H9 (cell line): ENCODE results near the gene PSMD10. TPM values are rescaled to one million over a fixed set of nuclear protein-coding genes. Genes with fewer than 3 reads are reported as not detected.
A peak's percentile ranks its signal among the peaks of the same experiment; 100 is the strongest.

Experiments
- DNase-seq: peaks from one replicate; pipeline ENCODE4 v3.0.0-alpha.2; 2017
- H2AFZ ChIP-seq: one replicate; pipeline ENCODE4 v1.6.1; 2013; ENCODE audit warnings: mild to moderate bottlenecking, low read length, control low read depth, moderate library complexity
- H2AK5ac ChIP-seq: 2 replicates; pipeline ENCODE4 v1.6.1; 2013; ENCODE audit warnings: low read length, control low read depth, mixed read lengths; ENCODE audit not compliant: insufficient read length
- H2BK120ac ChIP-seq: one replicate; pipeline ENCODE4 v1.6.1; 2013; ENCODE audit warnings: low read depth, mild to moderate bottlenecking, low read length, control low read depth, inconsistent platforms; ENCODE audit not compliant: poor library complexity, severe bottlenecking
- H2BK12ac ChIP-seq: 2 replicates; pipeline ENCODE4 v1.6.1; 2013; ENCODE audit warnings: low read length, control low read depth, mixed read lengths, low read depth; ENCODE audit not compliant: insufficient read length
- H2BK15ac ChIP-seq: 2 replicates; pipeline ENCODE4 v1.6.1; 2013; ENCODE audit warnings: low read depth, low read length, control low read depth
- H2BK20ac ChIP-seq: one replicate; pipeline ENCODE4 v1.6.1; 2013; ENCODE audit warnings: low read depth, mild to moderate bottlenecking, low read length, control low read depth, inconsistent platforms; ENCODE audit not compliant: poor library complexity, severe bottlenecking
- H2BK5ac ChIP-seq: 2 replicates; pipeline ENCODE4 v1.6.1; 2013; ENCODE audit warnings: low read length, control low read depth, mixed read lengths; ENCODE audit not compliant: insufficient read length
- H3K14ac ChIP-seq: 2 replicates; pipeline ENCODE4 v1.6.1; 2013; ENCODE audit warnings: low read length, control low read depth; ENCODE audit not compliant: insufficient read depth
- H3K18ac ChIP-seq: 2 replicates; pipeline ENCODE4 v1.6.1; 2013; ENCODE audit warnings: low read depth, mild to moderate bottlenecking, mixed read lengths, low read length, control low read depth; ENCODE audit not compliant: insufficient read length
- H3K23ac ChIP-seq: 2 replicates; pipeline ENCODE4 v1.6.1; 2013; ENCODE audit warnings: low read length, control low read depth, mixed read lengths, low read depth; ENCODE audit not compliant: insufficient read length
- H3K23me2 ChIP-seq: 2 replicates; pipeline ENCODE4 v1.6.1; 2013; ENCODE audit warnings: low read depth, mild to moderate bottlenecking, mixed read lengths, low read length, control low read depth; ENCODE audit not compliant: insufficient read length, poor library complexity, severe bottlenecking
- H3K27ac ChIP-seq: 2 replicates; pipeline ENCODE4 v1.5.1; 2013; ENCODE audit warnings: low read length, control low read depth, mixed read lengths, low read depth; ENCODE audit not compliant: insufficient read length
- H3K27me3 ChIP-seq: 2 replicates; pipeline ENCODE4 v1.6.1; 2013; ENCODE audit warnings: low read length, control low read depth, inconsistent platforms; ENCODE audit not compliant: insufficient read depth
- H3K4ac ChIP-seq: 2 replicates; pipeline ENCODE4 v1.6.1; 2013; ENCODE audit warnings: low read depth, mild to moderate bottlenecking, control low read depth, inconsistent platforms, low read length, moderate library complexity
- H3K4me1 ChIP-seq: 2 replicates; pipeline ENCODE4 v1.6.1; 2013; ENCODE audit warnings: low read length, control low read depth, inconsistent platforms; ENCODE audit not compliant: insufficient read depth
- H3K4me2 ChIP-seq: 2 replicates; pipeline ENCODE4 v1.6.1; 2013; ENCODE audit warnings: low read length, control low read depth, mixed read lengths; ENCODE audit not compliant: insufficient read length, insufficient read depth
- H3K56ac ChIP-seq: 2 replicates; pipeline ENCODE4 v1.6.1; 2013; ENCODE audit warnings: low read depth, mild to moderate bottlenecking, mixed read lengths, low read length, control low read depth; ENCODE audit not compliant: insufficient read length
- H3K79me1 ChIP-seq: 2 replicates; pipeline ENCODE4 v1.6.1; 2013; ENCODE audit warnings: low read depth, mild to moderate bottlenecking, moderate library complexity, low read length, control low read depth, inconsistent platforms; ENCODE audit not compliant: insufficient read depth, poor library complexity, severe bottlenecking
- H3K79me2 ChIP-seq: 2 replicates; pipeline ENCODE4 v1.6.1; 2013; ENCODE audit warnings: low read length, control low read depth, inconsistent platforms; ENCODE audit not compliant: insufficient read depth
- H3K9ac ChIP-seq: 2 replicates; pipeline ENCODE4 v1.6.1; 2013; ENCODE audit warnings: low read length, control low read depth, mixed read lengths; ENCODE audit not compliant: insufficient read length; ENCODE audit errors: extremely low read depth
- H3K9me3 ChIP-seq: one replicate; pipeline ENCODE4 v1.6.1; 2013; ENCODE audit warnings: low read depth, low read length, inconsistent platforms; ENCODE audit not compliant: control insufficient read depth
- H3T11ph ChIP-seq: one replicate; pipeline ENCODE4 v1.6.1; 2013; ENCODE audit warnings: mild to moderate bottlenecking, low read length, control low read depth, inconsistent platforms
- H4K20me1 ChIP-seq: one replicate; pipeline ENCODE4 v1.6.1; 2013; ENCODE audit not compliant: control insufficient read depth, insufficient read length, insufficient read depth
- H4K5ac ChIP-seq: 2 replicates; pipeline ENCODE4 v1.6.1; 2013; ENCODE audit warnings: low read depth, mild to moderate bottlenecking, mixed read lengths, low read length, control low read depth; ENCODE audit not compliant: insufficient read length
- H4K8ac ChIP-seq: replicated peaks from 2 replicates; pipeline ENCODE4 v1.6.1; 2013; ENCODE audit warnings: low read length, control low read depth, mixed read lengths, low read depth; ENCODE audit not compliant: insufficient read length
- H4K91ac ChIP-seq: 2 replicates; pipeline ENCODE4 v1.6.1; 2013; ENCODE audit warnings: low read depth, mild to moderate bottlenecking, moderate library complexity, mixed read lengths, low read length, control low read depth; ENCODE audit not compliant: insufficient read length
- H3K27ac Mint-ChIP-seq, 3 experiments: 2 replicates in 2 of 3; 3 replicates in 1 of 3; pipeline ENCODE4 v1.8.0; 2020 to 2021; ENCODE audit warnings: mixed read lengths in 3 of 3, mild to moderate bottlenecking in 1 of 3, moderate library complexity in 1 of 3
- H3K27me3 Mint-ChIP-seq: 2 replicates; pipeline ENCODE4 v1.8.0; 2021; ENCODE audit warnings: low read depth, mild to moderate bottlenecking, moderate library complexity, mixed read lengths
- H3K36me3 Mint-ChIP-seq, 3 experiments: 2 replicates in 2 of 3; 3 replicates in 1 of 3; pipeline ENCODE4 v1.8.0; 2020 to 2021; ENCODE audit warnings: low read depth in 3 of 3, mixed read lengths in 3 of 3; ENCODE audit not compliant: insufficient read depth in 1 of 3
- H3K4me1 Mint-ChIP-seq, 2 experiments: 2 replicates each; pipeline ENCODE4 v1.8.0; 2020; ENCODE audit warnings: mixed read lengths in 2 of 2
- H3K4me3 Mint-ChIP-seq, 2 experiments: 2 replicates in 1 of 2; 3 replicates in 1 of 2; pipeline ENCODE4 v1.8.0; 2020 to 2021; ENCODE audit warnings: mild to moderate bottlenecking in 2 of 2, mixed read lengths in 2 of 2, moderate library complexity in 1 of 2
- H3K9me3 Mint-ChIP-seq, 2 experiments: 2 replicates in 1 of 2; 3 replicates in 1 of 2; pipeline ENCODE4 v1.8.0; 2020; ENCODE audit warnings: mild to moderate bottlenecking in 2 of 2, mixed read lengths in 2 of 2, moderate library complexity in 1 of 2
- WGBS: extraction: QIAGEN DNeasy Blood & Tissue Kit; methylation state at CpG from one replicate; pipeline ENCODE4 v1.1.7; 2013; ENCODE audit warnings: missing lambda C conversion rate, low lambda C conversion rate, mixed read lengths; ENCODE audit not compliant: insufficient read length; ENCODE audit errors: extremely low coverage; 5-methylcytosine and 5-hydroxymethylcytosine counted together
- total RNA-seq: library from RNA; stranded (reverse); gene quantifications from 2 replicates; pipeline ENCODE4 v1.2.1, GENCODE V29; 2021
- TF ChIP-seq, protein P1 (sequence below): fragments of 200-600 bp; sonication (generic); conservative IDR thresholded peaks from 3 replicates; pipeline ENCODE4 v1.8.0; 2021; ENCODE audit warnings: antibody characterized with exemption, mild to moderate bottlenecking

The PSMD10 gene
- total RNA-seq, 1 experiment from 2014 or later, result 93.9 TPM

DNA sequence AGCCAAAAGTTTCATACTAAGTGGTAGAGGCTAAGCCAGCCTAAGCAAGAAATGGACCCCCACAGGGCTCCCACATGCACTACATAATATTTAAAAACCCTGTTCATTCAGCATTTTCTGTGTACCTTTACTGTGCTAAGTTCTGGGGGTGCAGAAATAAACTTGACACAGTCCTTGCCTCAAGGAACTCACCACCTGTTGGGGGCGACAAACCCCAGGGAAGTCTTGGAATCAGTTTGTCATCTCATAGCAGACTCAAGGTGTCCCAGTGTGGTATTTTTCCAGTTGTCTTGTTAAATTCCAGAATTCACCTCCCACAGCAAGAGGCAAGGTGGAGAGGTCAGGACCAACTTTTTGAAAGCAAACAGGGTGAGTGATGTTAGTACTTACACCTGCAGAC is 43.4 kb upstream of the PSMD10 start:
- no CpG with 5 or more reads among the region's 1 CpG for WGBS
- Histone ChIP-seq H2BK12ac (no peak overlapping the region), H2AK5ac (no peak overlapping the region), H3K14ac (no peak overlapping the region), H2BK20ac (no peak overlapping the region), H2BK15ac (no peak overlapping the region), H2AFZ (no peak overlapping the region), H3K79me2 (no peaks in the 10 kb centered on the region), H3K4me1 (no peaks in the 10 kb centered on the region; the same call in 1 of the 2 replicates), H3K56ac (no peak overlapping the region), H3K9ac (no peak overlapping the region), H3K4ac (no peak overlapping the region), H3K9me3 (no peaks in the 10 kb centered on the region), H3K27me3 (no peaks in the 10 kb centered on the region; the same call in 1 of the 2 replicates), H3K27ac (no peak overlapping the region), H3K23ac (no peak overlapping the region), H3K4me2 (no peak overlapping the region), H3K23me2 (no peaks in the 10 kb centered on the region), H3K79me1 (no peaks in the 10 kb centered on the region), H4K8ac (no peak overlapping the region), H2BK120ac (no peak overlapping the region), H3K18ac (no peak overlapping the region), H4K5ac (no peak overlapping the region), H4K91ac (no peak overlapping the region), H3T11ph (no peak overlapping the region), H4K20me1 (no peaks in the 10 kb centered on the region), H2BK5ac (no peak overlapping the region)
- Mint-ChIP-seq H3K27me3 (no peaks in the 10 kb centered on the region; the same call in 1 of the 2 replicates), H3K9me3 (no peaks in the 10 kb centered on the region; a peak in 1 of 5 replicates), H3K36me3 (no peaks in the 10 kb centered on the region; a peak in 2 of 7 replicates), H3K27ac (no peak overlapping the region; a peak in 1 of 7 replicates), H3K4me3 (no peak overlapping the region), H3K4me1 (peaks cover 5 to 7% of the 10 kb centered on the region in 2 experiments)
- DNase-seq, result peak; percentile 41
- TF ChIP-seq, protein P1, sequence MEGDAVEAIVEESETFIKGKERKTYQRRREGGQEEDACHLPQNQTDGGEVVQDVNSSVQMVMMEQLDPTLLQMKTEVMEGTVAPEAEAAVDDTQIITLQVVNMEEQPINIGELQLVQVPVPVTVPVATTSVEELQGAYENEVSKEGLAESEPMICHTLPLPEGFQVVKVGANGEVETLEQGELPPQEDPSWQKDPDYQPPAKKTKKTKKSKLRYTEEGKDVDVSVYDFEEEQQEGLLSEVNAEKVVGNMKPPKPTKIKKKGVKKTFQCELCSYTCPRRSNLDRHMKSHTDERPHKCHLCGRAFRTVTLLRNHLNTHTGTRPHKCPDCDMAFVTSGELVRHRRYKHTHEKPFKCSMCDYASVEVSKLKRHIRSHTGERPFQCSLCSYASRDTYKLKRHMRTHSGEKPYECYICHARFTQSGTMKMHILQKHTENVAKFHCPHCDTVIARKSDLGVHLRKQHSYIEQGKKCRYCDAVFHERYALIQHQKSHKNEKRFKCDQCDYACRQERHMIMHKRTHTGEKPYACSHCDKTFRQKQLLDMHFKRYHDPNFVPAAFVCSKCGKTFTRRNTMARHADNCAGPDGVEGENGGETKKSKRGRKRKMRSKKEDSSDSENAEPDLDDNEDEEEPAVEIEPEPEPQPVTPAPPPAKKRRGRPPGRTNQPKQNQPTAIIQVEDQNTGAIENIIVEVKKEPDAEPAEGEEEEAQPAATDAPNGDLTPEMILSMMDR, result peak; percentile 59; the same call in 2 of the 3 replicates
